ENCODE data around the gene R3HDM1.
A peak's percentile ranks its signal among the peaks of the same experiment; 100 is the strongest.
"Not testable (repeated sequence)": the region's sequence is repeated elsewhere in the genome, so short reads cannot be mapped to it uniquely, and the experiment has no call there.

R3HDM1 gene

GRCh38 chr2:135620198-135620597 lies 88.9 kb downstream of the R3HDM1 start:
- Histone ChIP-seq H3K79me1 (ENCODE audit: low read depth, low read length) (no peaks in the 10 kb centered on the region), H4K91ac (ENCODE audit: low read depth, low read length, poor library complexity) (no peak overlapping the region), H3K4me1 (ENCODE audit: control insufficient read depth in 2 of 2, insufficient read depth in 1 of 2, low read depth in 1 of 2, low read length in 2 of 2) (no peaks in the 10 kb centered on the region), H3K4me3 (ENCODE audit: low read length in 2 of 2) (no peak overlapping the region), H3K23ac (ENCODE audit: low read depth, low read length, poor library complexity) (no peak overlapping the region), H3K36me3 (replicated peaks in 1 of 2; ENCODE audit: control insufficient read depth in 2 of 2, insufficient read depth in 2 of 2, low read length in 2 of 2) (peaks cover 2 to 47% of the 10 kb centered on the region in 2 donors), H3K27ac (replicated peaks; ENCODE audit: low read length) (no peak overlapping the region), H3K14ac (ENCODE audit: low read length) (no peak overlapping the region), H2BK12ac (ENCODE audit: low read length) (no peak overlapping the region), H4K8ac (ENCODE audit: low read depth, low read length) (no peak overlapping the region), H2AFZ (ENCODE audit: low read length) (no peak overlapping the region), H3K9ac (ENCODE audit: low read depth, low read length, poor library complexity) (no peak overlapping the region), H3K4me2 (ENCODE audit: insufficient read depth, low read length, poor library complexity, severe bottlenecking) (no peak overlapping the region), H3K27me3 (ENCODE audit: control insufficient read depth in 3 of 3, insufficient read depth in 3 of 3, low read depth in 1 of 3, low read length in 3 of 3) (no peaks in the 10 kb centered on the region), H3K18ac (ENCODE audit: low read length) (no peak overlapping the region), H3K4ac (ENCODE audit: low read length) (no peak overlapping the region), H2BK5ac (ENCODE audit: low read length) (no peak overlapping the region), H2BK15ac (ENCODE audit: low read length) (no peak overlapping the region), H2AK5ac (ENCODE audit: low read depth, low read length) (no peak overlapping the region), H2BK120ac (ENCODE audit: low read depth, low read length) (no peak overlapping the region), H3K9me3 (replicated peaks in 1 of 2; ENCODE audit: control insufficient read depth in 2 of 2, insufficient read depth in 1 of 2, low read depth in 1 of 2, low read length in 2 of 2) (no peaks in the 10 kb centered on the region)
- no peak for DNase-seq (ENCODE audit: low spot score)
- WGBS, 2 donors (ENCODE audit: extremely low coverage in 2 of 2, insufficient read length in 2 of 2, insufficient replicate concordance in 1 of 2), result no CpG with 5 or more reads among the region's 1 CpG

GRCh38 chr2:135629520-135629919 lies 98.2 kb downstream of the R3HDM1 start:
- no peaks in the 10 kb centered on the region for H3K9me3 ChIP-seq (replicated peaks in 1 of 2; ENCODE audit: control insufficient read depth in 2 of 2, insufficient read depth in 1 of 2, low read depth in 1 of 2, low read length in 2 of 2)
- H2AK5ac ChIP-seq (ENCODE audit: low read depth, low read length), result no peak overlapping the region
- H3K18ac ChIP-seq (ENCODE audit: low read length), result no peak overlapping the region

GRCh38 chr2:135630034-135630433 lies 98.8 kb downstream of the R3HDM1 start:
- H3K79me1 ChIP-seq (ENCODE audit: low read depth, low read length); DNase-seq (ENCODE audit: low spot score); H3K27me3 ChIP-seq (ENCODE audit: control insufficient read depth in 3 of 3, insufficient read depth in 3 of 3, low read depth in 1 of 3, low read length in 3 of 3); H3K23ac ChIP-seq (ENCODE audit: low read depth, low read length, poor library complexity); H3K4me1 ChIP-seq (ENCODE audit: control insufficient read depth in 2 of 2, insufficient read depth in 1 of 2, low read depth in 1 of 2, low read length in 2 of 2); H2BK120ac ChIP-seq (ENCODE audit: low read depth, low read length); H2AFZ ChIP-seq (ENCODE audit: low read length); H2BK12ac ChIP-seq (ENCODE audit: low read length); H3K27ac ChIP-seq (replicated peaks; ENCODE audit: low read length); H3K4me2 ChIP-seq (ENCODE audit: insufficient read depth, low read length, poor library complexity, severe bottlenecking); H2BK15ac ChIP-seq (ENCODE audit: low read length); H4K8ac ChIP-seq (ENCODE audit: low read depth, low read length); H3K9ac ChIP-seq (ENCODE audit: low read depth, low read length, poor library complexity); H2AK5ac ChIP-seq (ENCODE audit: low read depth, low read length); H3K18ac ChIP-seq (ENCODE audit: low read length); H2BK5ac ChIP-seq (ENCODE audit: low read length); H4K91ac ChIP-seq (ENCODE audit: low read depth, low read length, poor library complexity); H3K9me3 ChIP-seq (replicated peaks in 1 of 2; ENCODE audit: control insufficient read depth in 2 of 2, insufficient read depth in 1 of 2, low read depth in 1 of 2, low read length in 2 of 2); H3K4me3 ChIP-seq (ENCODE audit: low read length in 2 of 2); H3K4ac ChIP-seq (ENCODE audit: low read length); H3K14ac ChIP-seq (ENCODE audit: low read length): not testable (repeated sequence)
- no CpG with 5 or more reads among the region's 8 CpGs for WGBS, 2 donors (ENCODE audit: extremely low coverage in 2 of 2, insufficient read length in 2 of 2, insufficient replicate concordance in 1 of 2)
- peaks cover 3 to 26% of the 10 kb centered on the region in 2 donors for H3K36me3 ChIP-seq (replicated peaks in 1 of 2; ENCODE audit: control insufficient read depth in 2 of 2, insufficient read depth in 2 of 2, low read length in 2 of 2)

More at GRCh38 chr2:135629520-135629919, 98.2 kb downstream of the R3HDM1 start:
- no peak overlapping the region for H2BK120ac ChIP-seq (ENCODE audit: low read depth, low read length)
- no peak overlapping the region for H3K9ac ChIP-seq (ENCODE audit: low read depth, low read length, poor library complexity)
- no peak overlapping the region for H2BK5ac ChIP-seq (ENCODE audit: low read length)
- no peak overlapping the region for H3K27ac ChIP-seq (replicated peaks; ENCODE audit: low read length)
- peaks cover 3 to 26% of the 10 kb centered on the region in 2 donors for H3K36me3 ChIP-seq (replicated peaks in 1 of 2; ENCODE audit: control insufficient read depth in 2 of 2, insufficient read depth in 2 of 2, low read length in 2 of 2)
- H2BK12ac ChIP-seq (ENCODE audit: low read length), result no peak overlapping the region
- H3K4me3 ChIP-seq (ENCODE audit: low read length in 2 of 2), result no peak overlapping the region
- H2BK15ac ChIP-seq (ENCODE audit: low read length), result no peak overlapping the region
- no peak overlapping the region for H2AFZ ChIP-seq (ENCODE audit: low read length)
- no peak overlapping the region for H4K91ac ChIP-seq (ENCODE audit: low read depth, low read length, poor library complexity)
- no peak overlapping the region for H3K14ac ChIP-seq (ENCODE audit: low read length)
- no peaks in the 10 kb centered on the region for H3K4me1 ChIP-seq (ENCODE audit: control insufficient read depth in 2 of 2, insufficient read depth in 1 of 2, low read depth in 1 of 2, low read length in 2 of 2)
- H3K4me2 ChIP-seq (ENCODE audit: insufficient read depth, low read length, poor library complexity, severe bottlenecking), result peak overlapping the region; percentile 2
- no peak overlapping the region for H3K23ac ChIP-seq (ENCODE audit: low read depth, low read length, poor library complexity)
- no peaks in the 10 kb centered on the region for H3K27me3 ChIP-seq (ENCODE audit: control insufficient read depth in 3 of 3, insufficient read depth in 3 of 3, low read depth in 1 of 3, low read length in 3 of 3)
- no peak for DNase-seq (ENCODE audit: low spot score)
- H3K79me1 ChIP-seq (ENCODE audit: low read depth, low read length), result no peaks in the 10 kb centered on the region
- no peak overlapping the region for H4K8ac ChIP-seq (ENCODE audit: low read depth, low read length)
- no peak overlapping the region for H3K4ac ChIP-seq (ENCODE audit: low read length)

- H3K36me3 ChIP-seq (replicated peaks in 1 of 2; ENCODE audit: control insufficient read depth in 2 of 2, insufficient read depth in 2 of 2, low read length in 2 of 2), result peaks cover 3 to 30% of the 10 kb centered on the region in 2 donors
- H3K27me3 ChIP-seq (ENCODE audit: control insufficient read depth in 3 of 3, insufficient read depth in 3 of 3, low read depth in 1 of 3, low read length in 3 of 3), result no peaks in the 10 kb centered on the region
- no peak overlapping the region for H2AFZ ChIP-seq (ENCODE audit: low read length)
- WGBS, 2 donors (ENCODE audit: extremely low coverage in 2 of 2, insufficient read length in 2 of 2, insufficient replicate concordance in 1 of 2), result no CpG with 5 or more reads among the region's 1 CpG
- no peak overlapping the region for H2BK120ac ChIP-seq (ENCODE audit: low read depth, low read length)
- H3K23ac ChIP-seq (ENCODE audit: low read depth, low read length, poor library complexity), result no peak overlapping the region
- H2AK5ac ChIP-seq (ENCODE audit: low read depth, low read length), result no peak overlapping the region
- no peak overlapping the region for H4K91ac ChIP-seq (ENCODE audit: low read depth, low read length, poor library complexity)
- no peaks in the 10 kb centered on the region for H3K4me1 ChIP-seq (ENCODE audit: control insufficient read depth in 2 of 2, insufficient read depth in 1 of 2, low read depth in 1 of 2, low read length in 2 of 2)
- no peak overlapping the region for H2BK12ac ChIP-seq (ENCODE audit: low read length)
- H3K4me2 ChIP-seq (ENCODE audit: insufficient read depth, low read length, poor library complexity, severe bottlenecking), result no peak overlapping the region
- no peak overlapping the region for H4K8ac ChIP-seq (ENCODE audit: low read depth, low read length)
- H3K9ac ChIP-seq (ENCODE audit: low read depth, low read length, poor library complexity), result no peak overlapping the region
- no peak overlapping the region for H3K14ac ChIP-seq (ENCODE audit: low read length)
- H3K9me3 ChIP-seq (replicated peaks in 1 of 2; ENCODE audit: control insufficient read depth in 2 of 2, insufficient read depth in 1 of 2, low read depth in 1 of 2, low read length in 2 of 2), result no peaks in the 10 kb centered on the region
- no peaks in the 10 kb centered on the region for H3K79me1 ChIP-seq (ENCODE audit: low read depth, low read length)
- H3K4me3 ChIP-seq (ENCODE audit: low read length in 2 of 2), result no peak overlapping the region
- H3K27ac ChIP-seq (replicated peaks; ENCODE audit: low read length), result no peak overlapping the region
- H2BK15ac ChIP-seq (ENCODE audit: low read length), result no peak overlapping the region
- DNase-seq (ENCODE audit: low spot score), result no peak
- no peak overlapping the region for H3K4ac ChIP-seq (ENCODE audit: low read length)
- no peak overlapping the region for H2BK5ac ChIP-seq (ENCODE audit: low read length)
- no peak overlapping the region for H3K18ac ChIP-seq (ENCODE audit: low read length)
Observed at GRCh38 chr2:135630488-135630887, 99.2 kb downstream of the R3HDM1 start.
